Retina (tissue), 1 donor: ENCODE data around the gene PCDH9.
A peak's percentile ranks its signal among the peaks of the same experiment; 100 is the strongest.
"Not testable (repeated sequence)": the region's sequence is repeated elsewhere in the genome, so short reads cannot be mapped to it uniquely, and the experiment has no call there.

ENCODE experiments used
- DNase-seq: peaks from one replicate; pipeline ENCODE4 v3.0.0-alpha.2; 2016

PCDH9 gene

DNA sequence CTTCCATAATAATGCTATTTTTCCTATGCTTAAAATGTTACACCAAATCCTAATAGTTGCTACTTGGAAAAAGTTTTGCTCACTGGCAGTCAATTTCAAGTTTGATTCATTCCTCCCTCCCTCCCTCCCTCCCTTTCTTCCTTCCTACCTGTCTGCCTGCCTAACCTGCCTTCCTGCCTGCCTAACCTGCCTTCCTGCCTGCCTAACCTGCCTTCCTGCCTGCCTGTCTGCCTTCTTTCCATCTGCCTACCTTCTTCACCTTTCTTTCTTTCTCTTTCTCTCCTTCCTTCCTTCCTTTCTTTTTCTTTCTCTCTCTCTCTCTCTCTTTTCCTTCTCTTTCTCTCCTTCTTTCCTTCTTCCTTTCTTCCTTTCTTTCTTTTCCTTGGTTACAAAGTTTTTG is 418.7 kb downstream of the PCDH9 start:
- no peak for DNase-seq

DNA sequence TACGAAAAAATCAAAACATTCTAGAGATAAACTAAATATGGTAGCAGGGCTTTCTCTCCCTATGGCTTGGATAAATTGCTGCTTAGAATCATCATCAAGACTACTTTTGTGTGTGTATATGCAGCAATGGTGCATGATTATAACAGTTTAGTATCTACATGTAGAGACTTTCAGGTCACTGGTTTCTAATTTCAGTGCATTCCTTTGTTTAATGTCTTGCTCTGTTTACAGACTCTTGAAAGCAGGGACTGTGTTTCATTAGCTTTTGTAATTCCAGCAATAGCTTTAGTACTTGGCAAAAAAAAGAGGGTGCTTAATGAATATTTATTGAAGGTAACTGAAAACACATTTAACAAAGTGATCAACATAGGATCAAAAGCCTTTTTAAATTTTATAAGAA is 420.7 kb downstream of the PCDH9 start:
- no peak for DNase-seq

DNA sequence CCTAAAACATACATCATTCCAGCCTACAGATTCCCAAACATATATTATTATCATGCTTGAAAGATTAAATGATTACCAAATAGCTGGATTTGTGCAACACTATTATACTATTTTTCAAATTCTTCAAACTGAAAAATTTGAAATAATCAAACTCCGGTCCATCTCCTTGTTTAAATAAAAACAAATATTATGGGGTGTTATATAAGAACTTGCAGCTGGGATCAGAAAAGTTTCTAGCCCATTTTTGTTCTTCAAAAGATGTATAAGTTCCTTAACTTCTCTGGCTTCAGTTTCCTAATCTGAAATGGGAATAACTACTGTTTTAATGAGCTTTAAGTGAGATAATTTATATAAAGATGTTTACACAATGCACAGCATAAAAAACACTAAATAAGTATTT is 422.9 kb downstream of the PCDH9 start:
- DNase-seq = no peak

- DNase-seq = no peak
Observed at GRCh38 chr13:66805657-66806056, 424.5 kb downstream of the PCDH9 start.

GRCh38 chr13:66803808-66804456 is 426.2 kb downstream of the PCDH9 start:
- peak; percentile 43 for DNase-seq

- peak; percentile 10 for DNase-seq
Observed at GRCh38 chr13:66803013-66803807, 426.9 kb downstream of the PCDH9 start.

DNA sequence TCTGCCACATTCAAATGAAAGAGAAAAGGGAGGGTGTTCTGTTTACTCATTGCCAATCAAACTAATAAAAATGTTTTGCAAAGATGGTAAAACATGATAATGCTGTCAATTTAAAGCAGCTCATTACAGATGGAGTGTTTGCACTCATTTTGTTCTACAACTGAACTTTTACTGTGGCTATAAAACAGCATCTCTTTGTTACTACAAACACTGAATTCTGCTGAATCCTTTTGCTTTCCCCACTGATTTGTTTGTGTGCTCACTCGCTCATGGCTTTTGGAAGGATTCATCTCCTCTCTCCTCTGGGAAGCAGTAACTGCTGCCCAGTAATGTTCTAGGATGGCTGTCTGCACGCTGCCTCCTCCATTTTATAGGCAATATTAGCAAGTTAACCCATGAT is 434.5 kb downstream of the PCDH9 start:
- no peak for DNase-seq

- peak; percentile 18 for DNase-seq
Observed at GRCh38 chr13:66794340-66795031, 435.6 kb downstream of the PCDH9 start.

- no peak for DNase-seq
Observed at GRCh38 chr13:66790861-66791260, 439.3 kb downstream of the PCDH9 start.

DNA sequence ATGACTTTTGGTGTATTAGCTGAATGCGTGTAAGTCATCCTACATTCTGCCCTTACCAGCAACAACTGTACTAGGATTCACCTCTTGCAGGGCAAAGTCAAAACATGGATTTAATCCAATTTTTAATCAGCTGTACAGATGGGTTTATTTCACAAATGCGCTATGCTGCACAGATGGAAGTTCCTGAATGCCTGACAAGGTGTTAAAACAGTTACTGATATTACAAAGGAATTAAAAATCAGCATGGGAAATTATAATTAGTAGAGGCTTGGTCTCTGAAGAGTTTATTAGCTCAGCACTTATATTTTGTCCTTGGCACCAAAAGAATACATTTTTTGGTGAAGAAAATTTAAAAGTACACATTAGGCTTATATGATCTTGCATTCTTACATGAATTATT is 448.9 kb downstream of the PCDH9 start:
- DNase-seq = no peak

DNA sequence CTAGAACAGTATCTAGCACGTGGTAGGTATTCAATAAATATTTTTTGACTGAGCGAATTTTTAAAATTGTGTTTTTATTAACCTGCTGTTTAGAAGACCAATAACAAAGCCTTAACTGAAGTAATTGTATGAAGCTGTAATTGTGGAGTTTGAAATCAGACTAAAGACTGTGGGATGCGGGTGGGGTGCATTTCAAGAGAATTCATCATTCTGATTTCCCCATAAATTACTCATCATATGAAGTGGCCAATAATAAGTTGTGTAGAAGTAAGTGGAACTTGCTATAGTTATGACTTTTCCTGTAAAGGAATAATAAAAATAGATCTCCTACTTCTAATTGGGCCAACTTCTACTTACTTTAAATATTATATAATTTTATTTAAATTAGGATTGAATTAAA is 449.3 kb downstream of the PCDH9 start:
- no peak for DNase-seq

- DNase-seq = no peak
Observed at GRCh38 chr13:66778461-66778860, 451.7 kb downstream of the PCDH9 start.

DNA sequence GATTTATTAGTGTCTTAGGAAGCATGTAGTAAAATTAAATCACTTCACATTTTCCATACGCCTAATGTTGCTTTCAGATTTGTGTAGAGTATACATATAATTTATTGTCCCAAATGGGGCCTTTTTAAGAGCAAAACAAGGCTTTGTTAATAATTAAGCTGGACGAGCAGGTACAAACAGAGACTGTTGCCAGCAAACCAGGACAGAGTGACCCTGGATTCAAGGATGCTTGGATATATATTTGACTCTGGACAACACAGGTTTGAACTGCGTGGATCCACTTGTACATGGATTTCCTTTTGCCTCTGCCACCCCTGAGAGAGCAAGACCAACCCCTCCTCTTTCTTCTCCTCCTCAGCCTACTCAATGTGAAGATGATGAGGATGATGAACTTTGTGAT is 454.9 kb downstream of the PCDH9 start:
- DNase-seq = no peak

DNA sequence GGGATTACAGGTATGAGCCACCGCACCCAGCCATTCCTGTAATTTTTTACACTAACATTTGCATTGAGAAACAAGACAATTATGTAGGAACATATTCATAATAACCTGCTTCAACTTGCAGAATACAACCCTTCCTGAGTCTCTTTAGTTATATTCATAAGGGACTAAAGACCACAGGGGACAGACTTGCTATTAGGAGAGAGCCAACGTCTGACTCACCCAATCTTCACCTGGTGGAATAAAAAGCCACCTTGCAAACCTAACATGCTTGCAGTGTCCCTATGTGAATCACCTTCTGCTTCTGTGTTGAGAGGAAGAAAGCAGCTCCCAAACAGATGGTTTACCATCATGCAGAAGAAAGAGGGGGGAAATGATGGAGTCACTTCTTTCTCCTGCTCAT is 456.1 kb downstream of the PCDH9 start:
- DNase-seq = no peak

GRCh38 chr13:66765559-66765958 is 464.6 kb downstream of the PCDH9 start:
- DNase-seq = no peak

- not testable (repeated sequence) for DNase-seq
Observed at GRCh38 chr13:66760678-66761077, 469.5 kb downstream of the PCDH9 start.

DNA sequence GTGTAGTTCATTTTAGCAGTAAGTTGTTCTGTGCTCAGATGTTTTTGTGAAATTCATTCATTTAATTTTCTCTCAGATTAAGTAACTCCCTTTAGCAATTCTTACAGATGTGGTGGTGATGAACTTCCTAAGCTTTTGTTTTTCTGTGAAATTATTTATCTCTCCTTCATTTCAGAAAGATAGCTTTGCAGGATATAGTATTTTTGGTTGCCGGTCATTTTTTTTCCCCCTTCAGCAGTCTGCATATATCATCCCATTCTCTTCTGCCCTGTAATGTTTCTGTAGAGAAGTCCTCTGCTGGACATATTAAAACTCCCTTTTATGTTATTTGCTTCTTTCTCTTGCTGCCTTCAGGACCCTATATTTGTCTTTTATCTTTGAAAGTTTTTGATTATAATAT is 470.2 kb downstream of the PCDH9 start:
- DNase-seq = no peak

- no peak for DNase-seq
Observed at GRCh38 chr13:66751691-66752090, 478.4 kb downstream of the PCDH9 start.

- DNase-seq = no peak
Observed at GRCh38 chr13:66748712-66749111, 481.4 kb downstream of the PCDH9 start.

- peak; percentile 29 for DNase-seq
Observed at GRCh38 chr13:66745307-66745706, 484.8 kb downstream of the PCDH9 start.

DNA sequence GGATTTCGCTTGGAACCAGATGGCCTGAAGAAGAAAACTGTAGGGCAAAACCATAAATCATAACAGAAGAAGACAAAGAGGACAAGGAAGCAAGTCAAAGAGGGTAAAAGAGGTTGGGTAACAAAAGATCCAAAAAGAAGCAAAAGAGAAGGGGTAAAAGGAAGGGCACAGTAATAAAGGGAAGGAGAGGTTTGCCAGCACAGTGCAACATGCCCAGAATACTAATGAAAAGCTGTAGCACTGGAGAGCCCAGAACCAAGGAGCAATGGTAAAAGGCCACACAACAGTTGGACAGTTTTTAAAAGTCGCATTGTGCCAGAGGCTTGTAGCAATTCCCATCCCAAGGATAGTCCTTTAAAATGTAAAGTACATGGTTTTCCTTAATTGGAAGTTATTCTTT is 506.6 kb downstream of the PCDH9 start:
- DNase-seq = no peak

DNA sequence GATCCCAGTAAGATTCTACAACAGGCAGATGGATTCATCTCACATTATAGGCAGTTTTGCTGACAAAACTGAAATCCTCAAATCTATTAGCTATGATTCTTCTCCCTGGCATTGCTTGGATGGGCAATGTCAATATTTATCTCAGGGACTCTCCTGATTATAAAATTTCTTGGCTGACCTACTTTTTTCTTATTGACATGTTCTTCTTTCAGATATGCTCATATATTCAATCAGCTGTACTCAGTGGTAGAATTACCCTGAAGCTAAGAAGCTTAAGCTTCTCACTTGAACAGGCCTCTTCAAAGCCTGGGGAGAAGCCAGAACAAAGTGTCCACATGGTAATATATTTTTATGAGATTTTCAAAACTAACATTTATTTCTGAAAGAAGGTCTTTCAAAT is 513.6 kb downstream of the PCDH9 start:
- DNase-seq = no peak

- no peak for DNase-seq
Observed at GRCh38 chr13:66714795-66715194, 515.3 kb downstream of the PCDH9 start.

DNA sequence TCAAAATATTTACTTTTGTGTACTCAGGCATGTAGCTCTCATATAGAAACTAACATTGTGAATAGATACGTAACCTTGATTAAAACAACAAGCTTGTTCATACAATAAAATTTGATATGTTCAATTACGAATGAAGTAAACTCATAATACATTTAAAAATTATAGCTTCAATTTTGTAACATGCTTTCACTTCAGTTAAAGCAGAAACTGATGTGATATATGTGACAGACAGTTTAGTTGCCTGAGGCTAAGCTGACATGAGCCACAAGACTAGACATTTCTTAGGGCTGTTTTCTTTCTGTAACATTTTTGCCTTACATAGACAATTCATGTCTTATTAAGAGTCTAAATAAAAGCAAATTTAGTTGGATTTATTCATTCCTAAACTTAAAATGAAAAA is 526.0 kb downstream of the PCDH9 start:
- DNase-seq = no peak
